Adrenal gland (tissue), 5 donors: ENCODE data around the gene GSE1.

Source experiments
- CTCF ChIP-seq, 6 experiments: fragments of 450-650 bp in 4 of 6; fragments of 200-600 bp in 2 of 6; sonication (generic) in 1 of 6; IDR thresholded peaks; 1 replicate in 5 of 6; 2 replicates in 1 of 6; pipeline versions ENCODE4 v1.5.1 to v1.8.0; 2016 to 2021; ENCODE audit warnings: antibody characterized with exemption in 6 of 6, mild to moderate bottlenecking in 2 of 6, moderate library complexity in 1 of 6
- POLR2A ChIP-seq, 2 donors: fragments of 450-650 bp; IDR thresholded peaks; one replicate each; pipeline ENCODE4 v1.6.1; 2017; ENCODE audit warnings: antibody characterized with exemption in 2 of 2, mild to moderate bottlenecking in 2 of 2, moderate library complexity in 1 of 2
- donor health status: DM: no; HTN: no; CAD: no.

- no peak for TF ChIP-seq POLR2A (IDR thresholded peaks at IDR 0.05)
- no peak for TF ChIP-seq CTCF (IDR thresholded peaks at IDR 0.05)
These were observed 37.2 kb downstream of the GSE1 start for GRCh38 chr16:85650135-85650843.
